GM21381 (cell line): Measurements from ENCODE around the gene DDX19B.
"Not testable (repeated sequence)": the region's sequence is repeated elsewhere in the genome, so short reads cannot be mapped to it uniquely, and the experiment has no call there.

Experiments
- ATAC-seq: cut with Tn5 transposase; IDR thresholded peaks from one replicate; pipeline ENCODE4 v1.9.1; 2021; ENCODE audit warnings: mild to moderate bottlenecking, moderate library complexity; ENCODE audit not compliant: unreplicated experiment

The DDX19B gene

DNA sequence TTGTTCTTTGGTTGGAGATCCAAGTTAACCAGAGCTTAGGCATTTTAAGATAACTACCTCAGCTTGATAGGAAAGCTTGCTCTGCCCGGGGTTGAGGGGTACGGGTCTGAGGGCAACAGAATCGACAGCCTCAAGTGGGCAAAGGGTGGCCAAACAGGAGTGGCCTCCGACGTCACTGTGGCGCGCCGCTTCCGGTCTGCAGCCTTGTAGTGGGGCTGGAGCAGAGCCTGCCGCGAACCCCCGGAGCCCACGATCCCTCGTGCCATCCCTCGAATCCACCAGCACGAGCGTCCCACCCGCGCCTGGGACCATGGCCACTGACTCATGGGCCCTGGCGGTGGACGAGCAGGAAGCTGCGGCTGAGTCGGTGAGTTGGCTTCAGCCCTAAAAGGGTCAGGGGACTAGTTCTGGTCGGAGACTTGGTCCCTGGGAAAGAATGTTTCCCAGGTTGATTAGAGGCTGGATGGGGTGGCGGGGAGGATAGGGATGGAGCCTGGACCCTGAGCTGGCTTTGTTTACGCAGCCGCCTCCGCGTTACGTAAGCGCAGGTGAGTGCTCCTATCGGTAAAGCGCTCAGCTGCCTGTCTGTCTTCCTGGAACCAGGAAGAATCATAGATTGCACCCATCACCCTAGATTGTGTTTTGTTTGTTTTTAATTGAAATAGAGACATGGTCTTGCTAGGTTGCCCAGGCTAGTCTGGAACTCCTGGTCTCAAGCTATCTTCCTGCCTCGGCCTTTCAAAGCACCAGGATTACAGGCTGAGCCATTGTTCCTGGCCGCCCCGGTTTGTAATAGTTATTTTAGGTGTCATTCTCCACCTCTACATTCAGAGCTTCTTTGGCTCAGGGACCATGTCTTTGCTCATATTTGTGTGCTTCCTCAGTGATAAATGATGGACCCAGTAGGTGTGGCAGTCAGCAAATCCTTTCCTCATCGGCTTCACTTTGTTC, at the start of gene DDX19B:
Gene DDX19B, plus strand, starts transcription at position 199 of the 951 bp plus-strand sequence. Its CDS starts 112 bp downstream, at position 311.
- ATAC-seq, result no peak

DNA sequence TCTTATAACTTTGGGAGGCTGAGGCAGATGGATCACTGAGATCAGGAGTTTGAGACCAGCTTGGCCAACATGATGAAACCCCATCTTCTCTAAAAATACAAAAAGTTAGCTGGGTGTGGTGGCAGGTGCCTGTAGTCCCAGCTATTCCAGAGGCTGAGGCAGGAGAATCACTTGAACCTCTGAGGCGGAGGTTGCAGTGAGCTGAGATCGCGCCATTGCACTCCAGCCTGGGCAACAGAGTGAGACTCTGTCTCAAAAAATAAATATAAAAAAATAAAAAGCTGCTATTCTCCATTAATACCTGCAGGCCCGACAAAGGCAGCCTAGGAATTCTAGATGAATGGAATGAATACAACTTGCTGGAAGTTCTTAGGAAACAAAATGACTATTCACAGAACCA, 49.3 kb upstream of the DDX19B start:
- ATAC-seq, result not testable (repeated sequence)

DNA sequence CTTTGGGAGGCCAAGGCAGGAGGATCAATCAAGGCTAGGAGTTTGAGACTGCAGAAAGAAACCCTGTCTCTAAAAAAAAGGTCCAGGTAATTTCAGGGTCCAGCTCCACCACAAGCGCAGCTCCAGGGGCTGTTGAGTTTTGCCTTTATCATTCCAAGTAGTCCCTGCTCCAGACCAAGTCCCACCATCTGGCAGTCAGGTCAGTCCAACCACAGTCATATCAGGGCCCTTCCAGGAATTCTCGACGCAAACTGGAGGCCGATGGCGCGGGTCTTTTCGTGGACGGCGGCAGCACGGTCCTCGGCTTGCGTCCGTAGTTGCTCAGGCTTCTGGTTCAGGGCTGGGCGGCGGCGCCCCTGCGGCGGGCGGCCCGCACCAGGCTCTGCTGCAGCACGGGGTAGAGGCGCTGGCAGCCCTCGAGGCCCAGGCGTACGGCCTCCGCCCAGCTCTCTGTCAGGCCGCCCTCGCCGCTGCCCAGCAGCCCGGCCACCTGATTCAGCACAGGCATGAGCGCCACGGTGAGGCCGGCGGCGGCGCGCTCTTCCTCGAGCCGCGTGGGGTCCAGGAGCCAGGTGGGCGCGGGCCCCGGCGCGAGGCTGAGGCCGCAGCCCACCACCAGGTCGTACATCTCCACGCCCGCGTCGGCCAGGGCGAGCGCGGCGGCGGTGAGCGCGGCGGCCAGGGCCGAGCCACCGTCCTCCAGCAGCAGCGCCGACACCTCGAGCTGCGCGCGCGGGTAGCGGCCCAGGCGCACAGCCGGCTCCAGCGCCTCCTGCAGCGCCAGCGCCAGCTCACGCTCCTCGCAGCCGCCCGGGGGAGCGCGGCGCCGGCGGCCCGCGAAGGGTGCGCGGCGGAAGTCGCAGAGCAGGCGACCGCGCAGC, 48.0 kb upstream of the DDX19B start:
- ATAC-seq, result peak; percentile 25

DNA sequence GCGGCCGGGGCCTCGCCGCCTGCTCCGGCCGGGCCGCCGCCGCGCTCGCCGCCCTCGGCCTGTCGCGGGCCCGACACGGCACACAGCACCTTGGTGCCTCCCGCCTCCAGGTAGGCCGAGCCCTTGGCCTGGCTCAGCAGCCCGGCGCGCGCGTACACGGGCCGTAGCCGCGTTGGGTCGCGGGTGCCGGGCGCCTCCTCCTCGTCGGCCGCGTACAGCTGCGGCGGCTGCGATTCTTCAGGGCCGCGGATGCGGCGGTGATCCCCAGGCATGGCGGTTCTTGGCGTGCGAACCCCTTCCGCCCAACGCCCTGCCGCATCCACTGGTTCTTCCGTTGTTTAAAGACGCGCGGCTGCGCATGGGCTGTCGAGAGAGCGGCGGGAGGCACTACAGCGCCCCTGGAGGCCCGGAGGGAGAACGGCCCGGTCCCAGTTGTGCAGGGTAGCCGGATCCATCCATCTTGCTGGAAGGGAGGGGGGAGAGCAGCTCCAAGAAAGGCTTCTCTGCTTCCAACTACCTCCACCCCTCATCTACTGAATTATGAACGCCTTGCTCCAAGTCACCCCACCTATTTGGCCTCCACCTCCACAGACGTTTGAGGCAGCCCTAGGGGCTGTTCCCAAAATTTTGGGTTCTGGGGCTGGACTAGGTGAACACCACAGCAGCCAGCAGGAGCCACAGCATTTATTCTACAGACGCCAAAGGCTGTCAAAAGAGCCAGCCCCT, 47.2 kb upstream of the DDX19B start, which contains the start of gene EXOSC6:
Gene EXOSC6, minus strand, starts transcription at position 312 of the 726 bp plus-strand sequence. Its CDS starts 40 bp downstream, at position 272.
- ATAC-seq, result peak; percentile 85

DNA sequence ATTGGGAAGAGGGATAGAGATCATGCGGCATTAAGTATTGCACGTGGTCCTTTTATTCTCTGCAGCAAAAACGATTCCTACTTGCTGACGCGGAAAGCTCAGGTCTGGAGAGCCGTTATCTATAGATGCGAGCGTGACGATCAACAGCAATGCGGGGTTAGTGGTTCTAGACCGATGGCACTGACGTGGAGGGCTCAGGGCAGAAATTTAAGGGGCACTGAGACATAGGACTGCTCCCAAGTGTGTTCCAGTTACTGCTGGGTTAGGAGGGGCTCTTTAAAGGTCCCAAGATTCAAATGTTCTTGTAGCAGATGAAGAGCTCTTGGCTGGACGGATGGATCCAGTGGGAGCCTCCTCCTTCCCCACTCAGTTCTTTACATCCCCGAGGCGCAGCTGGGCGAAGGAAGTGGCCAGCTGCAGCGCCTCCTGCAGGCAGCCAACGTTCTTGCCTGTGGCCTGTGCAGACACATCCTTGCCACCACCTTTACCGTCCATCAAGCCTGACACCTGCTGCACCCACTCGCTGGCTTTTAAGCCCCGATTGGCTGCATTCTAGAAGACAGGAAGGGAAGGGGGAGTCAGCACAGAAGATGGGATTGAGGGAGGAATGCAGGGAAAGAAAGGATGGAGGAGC, 46.5 kb upstream of the DDX19B start:
- no peak for ATAC-seq

DNA sequence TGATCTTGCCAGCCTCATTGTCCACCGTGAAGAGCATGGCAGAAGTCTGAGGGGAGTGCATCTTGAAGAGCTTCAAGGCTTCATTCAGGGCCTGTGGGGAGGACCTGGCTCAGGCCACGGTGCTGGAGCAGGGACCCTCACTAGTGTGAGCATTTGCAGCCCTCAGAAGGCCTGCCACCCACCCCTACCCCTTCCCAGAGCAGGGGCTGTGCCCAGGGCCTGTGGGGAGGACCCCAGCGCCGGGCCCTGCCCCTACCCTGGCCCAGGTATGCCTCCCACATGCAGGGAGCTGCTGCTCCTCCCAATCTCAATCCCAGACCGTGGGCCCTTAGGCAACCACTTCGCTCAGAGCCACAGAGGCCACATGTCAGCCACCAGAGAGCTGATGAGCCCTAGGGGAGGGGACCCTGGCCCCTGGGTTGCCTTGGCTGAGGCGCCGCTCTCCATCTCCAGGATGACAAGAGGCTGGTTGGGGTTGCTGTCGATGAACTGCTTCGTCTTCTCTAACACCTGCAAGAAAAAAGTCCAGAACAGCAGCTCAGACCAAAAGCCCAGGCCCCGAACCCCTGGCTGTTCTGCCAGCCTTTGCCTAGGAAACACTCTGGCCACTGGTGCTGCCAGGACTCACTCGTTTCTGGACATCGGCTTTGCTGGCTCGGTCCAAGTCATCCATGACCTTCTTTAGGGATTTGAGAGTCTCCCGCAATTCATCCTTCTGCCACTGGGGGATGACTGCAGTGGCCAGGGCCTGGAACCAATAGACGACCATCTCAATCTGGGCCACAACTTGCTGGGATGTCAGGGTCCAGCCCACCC, 45.5 kb upstream of the DDX19B start:
- no peak for ATAC-seq

DNA sequence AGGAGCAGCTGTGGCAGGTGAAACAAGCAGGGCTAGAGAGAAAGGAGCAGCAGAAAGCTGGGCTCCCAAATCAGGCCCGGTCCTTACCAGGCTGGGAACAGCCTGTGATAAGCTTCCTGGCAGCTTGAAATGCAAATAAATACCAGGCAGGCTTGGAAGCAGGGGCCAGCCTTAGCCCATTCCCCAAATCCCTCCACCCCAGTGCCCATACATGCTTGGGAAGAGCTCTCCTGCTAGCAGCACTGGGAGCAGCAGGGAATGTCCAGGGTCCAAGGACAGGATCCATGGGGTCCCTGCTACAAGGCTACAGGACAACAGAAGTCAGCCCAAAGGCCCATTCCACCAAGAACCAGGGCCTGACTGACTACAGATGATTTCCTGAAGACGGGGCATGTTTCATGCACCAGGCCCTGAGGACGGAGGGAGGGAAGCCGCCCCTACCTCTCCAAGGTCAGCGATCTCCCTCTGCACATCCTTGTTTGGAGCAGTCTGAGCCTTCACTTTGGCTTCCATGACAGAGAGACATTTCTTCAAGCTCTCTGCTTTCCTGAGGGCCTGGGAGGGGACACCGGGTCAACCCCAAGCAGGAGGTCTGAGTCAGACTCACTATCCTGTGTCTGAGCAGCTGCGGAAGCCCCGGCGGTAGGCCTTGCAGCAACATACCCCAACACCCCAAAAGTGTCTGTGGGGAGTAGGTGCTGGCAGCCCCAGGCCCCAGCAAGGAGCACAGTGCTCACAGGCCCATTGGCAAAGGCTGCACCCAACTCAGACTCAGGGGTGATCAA, 44.6 kb upstream of the DDX19B start:
- ATAC-seq, result no peak

DNA sequence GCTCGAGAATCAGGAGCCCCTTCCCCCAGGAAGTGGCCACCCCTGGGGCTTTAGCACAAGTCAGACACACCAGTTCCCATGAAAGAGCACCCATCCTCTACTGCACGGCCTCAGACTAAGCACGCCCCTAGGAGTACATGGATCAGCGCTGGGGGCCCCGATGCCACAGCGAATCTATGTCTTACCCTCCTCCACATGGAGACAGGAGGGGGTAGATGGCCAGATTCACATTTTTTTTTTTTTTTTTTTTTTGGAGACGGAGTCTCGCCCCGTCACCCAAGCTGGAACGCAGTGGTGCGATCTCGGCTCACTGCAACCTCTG, 44.1 kb upstream of the DDX19B start:
- no peak for ATAC-seq

DNA sequence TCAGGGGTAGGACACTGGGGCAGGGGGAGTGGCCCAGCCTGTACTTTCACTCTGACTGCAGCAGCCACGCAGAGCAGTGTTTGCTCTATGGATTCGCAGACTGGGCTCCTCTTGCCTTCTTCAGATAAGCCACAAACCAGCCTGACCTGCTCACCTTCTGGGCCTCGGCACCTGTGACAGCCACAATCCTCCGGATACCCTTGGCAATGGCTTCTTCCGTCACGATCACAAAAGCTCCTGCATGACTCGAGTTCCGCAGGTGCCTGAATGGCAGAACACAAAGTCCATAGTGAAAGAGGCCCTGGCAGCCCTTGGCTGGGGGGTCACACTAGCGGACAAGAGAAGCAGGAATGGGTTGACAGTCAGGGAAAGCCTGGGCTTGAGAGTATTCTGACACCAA, 43.4 kb upstream of the DDX19B start:
- no peak for ATAC-seq

DNA sequence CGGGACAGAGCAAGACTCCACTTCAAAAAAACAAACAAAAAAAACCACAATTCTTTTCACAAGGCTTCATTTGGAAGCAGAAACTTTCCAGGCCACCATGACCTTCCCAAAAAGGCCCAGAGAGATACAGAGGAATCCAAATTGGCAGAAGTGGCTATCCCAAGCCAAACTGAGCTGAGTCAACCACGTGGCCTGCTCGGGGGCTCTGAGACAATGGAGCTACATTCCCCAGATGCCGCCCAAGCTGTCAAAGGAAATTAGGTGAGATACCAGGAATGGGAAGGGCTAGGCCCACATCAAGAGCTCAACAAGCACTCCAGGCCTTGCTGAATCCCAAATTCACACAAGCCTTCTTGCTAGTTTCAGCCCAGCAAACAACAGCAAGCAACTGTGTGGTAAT, 41.6 kb upstream of the DDX19B start:
- no peak for ATAC-seq

DNA sequence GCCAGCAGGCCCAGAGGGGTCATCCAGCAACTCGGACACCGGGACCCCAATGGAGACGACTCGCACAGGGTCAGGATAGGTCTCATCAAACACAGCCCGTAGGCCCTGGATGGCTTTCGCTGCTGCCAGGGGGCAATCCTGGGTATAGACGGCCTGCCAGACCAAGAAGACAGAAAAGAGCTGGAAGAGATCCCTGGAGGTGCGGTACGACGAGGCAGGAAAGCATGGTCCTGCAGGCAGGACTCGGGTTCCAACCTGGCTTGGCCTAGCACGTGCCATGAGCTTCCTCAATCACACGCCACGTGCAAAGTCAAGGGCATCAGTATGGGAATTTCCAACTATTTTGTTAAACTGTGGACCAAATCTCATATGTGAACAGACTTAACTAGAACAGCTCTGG, 40.9 kb upstream of the DDX19B start:
- ATAC-seq, result no peak

DNA sequence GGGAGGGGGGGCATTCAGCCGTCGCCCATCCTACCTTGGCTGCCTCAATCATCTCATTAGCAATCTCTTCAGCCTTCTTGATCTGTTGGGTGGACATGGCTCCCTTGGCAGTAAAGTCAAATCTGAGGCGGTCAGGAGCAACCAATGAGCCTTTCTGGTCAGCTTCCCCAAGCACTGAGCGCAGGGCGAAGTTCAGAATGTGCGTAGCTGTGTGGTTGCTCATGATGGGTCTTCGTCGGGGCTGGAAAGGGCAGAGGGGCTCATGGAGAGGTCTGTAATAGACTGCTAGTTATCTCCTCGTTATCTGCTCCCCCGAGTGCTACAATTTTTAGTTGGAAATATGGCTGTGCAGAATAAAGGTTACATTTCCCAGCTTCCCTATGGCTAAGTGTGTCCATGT, 40.0 kb upstream of the DDX19B start:
- ATAC-seq, result no peak

DNA sequence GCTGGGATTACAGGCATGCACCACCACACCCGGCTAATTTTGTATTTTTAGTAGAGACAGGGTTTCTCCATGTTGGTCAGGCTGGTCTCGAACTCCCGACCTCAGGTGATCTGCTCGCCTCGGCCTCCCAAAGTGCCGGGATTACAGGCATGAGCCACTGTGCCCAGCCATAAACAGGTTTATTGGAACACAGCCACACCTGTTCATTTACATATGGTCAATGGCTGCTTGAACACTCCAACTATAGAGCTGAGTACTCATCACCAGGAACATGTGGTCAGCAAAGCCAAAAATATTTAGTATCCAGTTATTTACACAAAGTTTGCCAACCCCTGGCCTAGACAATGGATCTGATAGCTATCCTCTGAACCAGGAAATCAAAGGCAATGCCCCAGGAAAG, 39.1 kb upstream of the DDX19B start:
- not testable (repeated sequence) for ATAC-seq

DNA sequence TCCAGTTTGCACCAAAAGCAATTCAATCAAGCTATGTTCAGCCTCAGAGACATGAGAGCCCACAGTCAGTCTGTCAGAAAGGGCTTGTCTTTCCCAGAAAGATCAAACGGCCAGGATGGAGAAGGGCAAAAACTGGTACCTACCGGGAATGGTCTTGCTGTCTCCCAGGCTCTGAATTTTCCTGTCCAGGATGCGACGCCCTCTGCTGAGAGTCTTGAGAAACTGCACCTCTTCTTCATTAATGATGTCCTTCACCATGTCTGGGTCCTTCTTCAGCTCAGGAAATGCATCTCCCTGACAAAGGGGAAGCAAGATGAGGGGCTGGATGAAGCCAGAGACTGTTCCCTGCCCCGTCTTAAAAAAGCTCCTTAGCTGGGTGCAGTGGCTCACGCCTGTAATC, 31.5 kb upstream of the DDX19B start:
- ATAC-seq, result no peak

DNA sequence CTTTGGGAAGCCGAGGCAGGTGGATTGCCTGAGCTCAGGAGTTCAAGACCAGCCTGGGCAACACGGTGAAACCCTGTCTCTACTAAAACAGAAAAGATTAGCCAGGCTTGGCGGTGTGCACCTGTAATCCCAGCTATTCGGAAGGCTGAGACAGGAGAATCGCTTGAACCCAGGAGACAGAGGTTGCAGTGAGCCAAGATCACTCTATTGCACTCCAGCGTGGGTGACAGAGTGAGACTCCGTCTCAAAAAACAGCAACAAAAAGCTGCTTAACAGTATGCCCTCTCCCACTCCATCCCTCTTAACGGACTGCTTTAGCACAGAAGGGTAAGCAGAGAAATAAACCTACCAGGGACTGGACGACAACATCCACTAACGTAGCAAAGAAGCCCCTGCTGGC, 31.1 kb upstream of the DDX19B start:
- ATAC-seq, result not testable (repeated sequence)

DNA sequence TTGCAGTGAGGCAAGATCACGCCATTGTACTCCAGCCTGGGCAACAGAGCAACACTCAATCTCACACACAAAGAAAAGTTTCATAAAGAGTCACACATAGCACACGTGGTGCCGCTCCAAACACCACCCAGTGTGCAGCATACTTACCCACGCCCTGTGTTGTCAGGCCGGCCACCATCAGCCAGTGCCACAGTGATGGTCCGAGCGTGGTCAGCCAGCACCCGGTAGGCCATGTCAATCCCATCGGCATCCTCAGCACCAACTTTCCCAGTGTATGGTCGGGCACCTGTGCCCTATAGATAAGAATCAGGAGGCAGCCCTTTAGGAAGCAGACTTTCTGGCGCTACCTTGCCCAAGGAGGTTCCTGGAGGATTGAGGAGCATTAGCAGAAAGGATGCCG, 29.5 kb upstream of the DDX19B start:
- ATAC-seq, result no peak

DNA sequence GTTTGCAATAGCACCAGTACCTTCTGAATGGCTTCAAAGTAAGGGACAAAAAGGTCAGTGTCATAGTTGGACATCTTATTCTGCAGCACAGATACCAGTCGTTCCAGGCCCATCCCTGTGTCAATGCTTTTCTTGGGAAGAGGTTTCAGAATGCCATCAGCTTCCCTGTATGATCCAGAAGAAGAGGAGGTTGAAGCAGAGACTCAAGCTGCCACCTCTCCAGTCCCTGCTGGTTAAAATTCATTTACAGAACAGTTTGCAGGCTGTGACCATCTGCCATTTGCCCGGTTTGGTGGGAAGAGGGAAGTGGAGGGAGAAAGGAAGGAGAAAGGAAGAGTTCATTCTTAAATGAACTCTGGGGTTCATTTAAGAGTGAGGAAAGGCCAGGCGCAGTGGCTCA, 28.8 kb upstream of the DDX19B start:
- ATAC-seq, result no peak

DNA sequence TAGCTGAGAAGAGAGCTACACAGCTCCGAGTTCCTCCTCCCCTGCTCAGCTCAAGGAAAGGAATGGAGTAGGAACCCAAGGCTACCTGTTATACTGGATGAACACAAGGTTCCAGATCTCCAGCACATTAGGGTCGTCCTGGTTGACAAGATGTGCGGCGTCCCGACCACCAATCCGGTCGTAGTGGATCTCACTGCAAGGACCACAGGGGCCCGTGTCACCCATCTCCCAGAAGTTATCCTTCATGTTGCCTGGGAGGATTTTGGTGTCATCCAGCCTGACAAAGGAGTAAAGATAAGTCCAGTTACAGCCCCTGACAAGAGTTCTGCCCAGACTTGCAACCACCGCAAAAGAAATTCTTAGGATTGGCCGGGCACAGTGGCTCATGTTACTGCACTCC, 27.3 kb upstream of the DDX19B start:
- ATAC-seq, result no peak

DNA sequence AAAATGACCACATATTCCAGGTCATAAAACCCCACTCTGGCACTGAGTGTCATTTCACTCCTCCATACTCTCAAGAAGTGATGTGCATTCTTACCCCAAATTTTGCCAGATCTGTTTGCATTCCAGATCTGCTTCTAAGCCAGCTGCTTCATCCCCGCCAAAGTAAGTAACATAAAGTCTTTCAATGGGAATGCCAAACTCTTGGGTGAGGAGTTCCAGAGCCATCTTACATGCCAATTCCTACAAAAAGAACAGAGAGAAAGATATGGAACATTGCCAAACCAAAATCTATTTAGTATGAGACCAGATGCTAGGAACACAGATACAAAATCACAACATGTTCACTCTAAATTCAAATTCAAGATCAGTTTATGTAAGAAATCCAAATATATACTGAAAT, 22.6 kb upstream of the DDX19B start:
- ATAC-seq, result no peak
